ENCODE data around the gene PCDHGA8.

GRCh38 chr5:141356950-141357349 lies 35.5 kb upstream of the PCDHGA8 start:
- TF ChIP-seq CTCF (IDR thresholded peaks at IDR 0.05): no peak
- no peak for TF ChIP-seq POLR2A (IDR thresholded peaks at IDR 0.05)
- no peak for TF ChIP-seq POLR2AphosphoS5 (IDR thresholded peaks at IDR 0.05)
- no peak for TF ChIP-seq EP300 (IDR thresholded peaks at IDR 0.05)

All from upper lobe of left lung (tissue), 4 donors.